ENCODE measurements around the gene CLPSL1. TPM values are rescaled to one million over a fixed set of nuclear protein-coding genes. Genes with fewer than 3 reads are reported as not detected.

The CLPSL1 gene
- total and polyA plus RNA-seq, 2 of the 8 experiments (the other 6 are each of a cell fraction or from before 2014, with no cell fraction given) = not detected

DNA sequence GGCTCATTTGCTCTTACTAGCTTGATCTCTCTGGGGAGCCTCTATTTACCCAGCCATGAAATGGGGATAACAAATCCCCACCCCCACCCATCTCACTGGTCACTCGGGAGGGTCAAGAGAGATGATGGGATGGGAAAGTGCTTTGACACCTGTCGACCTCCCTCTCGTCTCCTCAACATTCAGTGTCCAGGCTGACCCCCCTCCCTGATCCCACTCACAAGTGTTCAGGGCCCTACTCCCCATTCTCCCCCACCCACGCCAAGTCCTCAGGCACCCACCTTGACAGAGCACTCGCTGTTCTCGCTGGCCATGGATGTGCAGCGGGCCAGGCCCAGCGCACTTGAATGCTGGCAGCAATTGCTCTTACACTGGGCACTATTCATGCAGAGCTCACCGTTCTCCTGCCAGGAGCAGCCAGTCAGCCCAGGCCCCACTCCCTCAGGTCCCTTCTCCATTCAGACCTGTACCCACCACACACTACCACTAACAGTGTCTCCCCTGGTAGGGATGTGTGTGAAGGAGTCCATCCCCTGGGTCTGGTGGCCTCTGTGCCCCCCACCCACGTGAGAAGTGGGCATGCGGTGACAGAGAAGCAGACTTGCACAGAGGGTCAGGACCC is 14.7 kb downstream of the CLPSL1 start:
- Histone ChIP-seq H3K23me2 (ENCODE audit: low read depth, low read length) (no peaks in the 10 kb centered on the region), H2BK120ac (replicated peaks; ENCODE audit: low read depth, low read length) (no peak overlapping the region), H3K9ac (replicated peaks in 1 of 4; ENCODE audit: extremely low read depth in 1 of 4, low read depth in 3 of 4, low read length in 3 of 4) (no peak overlapping the region), H3K23ac (ENCODE audit: insufficient read length) (no peak overlapping the region), H4K91ac (replicated peaks; ENCODE audit: insufficient read length, low read length) (no peak overlapping the region), H3K56ac (replicated peaks; ENCODE audit: insufficient read length, low read depth, low read length) (no peak overlapping the region), H3K4me1 (replicated peaks in 1 of 4; ENCODE audit: control insufficient read depth in 3 of 4, insufficient read depth in 4 of 4, low read length in 3 of 4) (peaks cover 0 to 7% (median 5%) of the 10 kb centered on the region in 4 experiments; a peak in 4 of 7 replicates), H3K4me3 (ENCODE audit: extremely low read depth in 1 of 4, insufficient read depth in 2 of 4, low read depth in 3 of 4, low read length in 4 of 4) (no peak overlapping the region), H2BK20ac (ENCODE audit: low read length) (no peak overlapping the region), H2AK5ac (ENCODE audit: low read depth, low read length) (no peak overlapping the region; the same call in 1 of the 2 replicates), H3K9me3 (ENCODE audit: insufficient read depth in 2 of 2, low read depth in 1 of 2, low read length in 1 of 2) (no peaks in the 10 kb centered on the region), H3K14ac (ENCODE audit: insufficient read length) (no peak overlapping the region), H3K79me1 (ENCODE audit: low read depth, low read length) (no peaks in the 10 kb centered on the region), H3K18ac (ENCODE audit: extremely low read depth, low read length) (no peak overlapping the region), H3K4ac (replicated peaks; ENCODE audit: insufficient read length, low read depth, low read length) (no peak overlapping the region), H3K36me3 (ENCODE audit: control insufficient read depth in 2 of 4, insufficient read depth in 4 of 4, low read length in 3 of 4) (no peaks in the 10 kb centered on the region), H2BK15ac (ENCODE audit: low read length) (no peak overlapping the region), H3K27me3 (replicated peaks in 1 of 4; ENCODE audit: control insufficient read depth in 3 of 4, extremely low read depth in 1 of 4, insufficient read depth in 3 of 4, low read length in 3 of 4) (no peaks in the 10 kb centered on the region), H2BK5ac (ENCODE audit: low read depth, low read length) (no peak overlapping the region), H2BK12ac (ENCODE audit: low read depth, low read length) (0 out of 2 replicates have a peak overlapping the region, but pooled peaks have one; percentile 32), H2AFZ (ENCODE audit: low read length) (no peak overlapping the region), H3K27ac (ENCODE audit: low read depth, low read length) (no peak overlapping the region), H4K8ac (ENCODE audit: extremely low read depth, insufficient read depth, low read length) (no peak overlapping the region; the same call in 1 of the 2 replicates), H4K20me1 (replicated peaks in 1 of 2; ENCODE audit: control insufficient read depth in 1 of 2, insufficient read depth in 2 of 2, low read length in 2 of 2) (no peaks in the 10 kb centered on the region), H3K79me2 (ENCODE audit: control insufficient read depth in 1 of 2, insufficient read depth in 2 of 2, low read length in 2 of 2) (no peaks in the 10 kb centered on the region), H3K4me2 (ENCODE audit: insufficient read depth in 1 of 2, low read depth in 2 of 2, low read length in 2 of 2) (no peak overlapping the region), H4K5ac (ENCODE audit: insufficient read length, low read depth, low read length) (peak overlapping the region; percentile 22)
- 95% methylated on average over 11 of the region's 11 CpGs; no CpG with 5 or more reads in 1 of the 2 experiments for WGBS, 2 experiments (ENCODE audit: extremely low coverage in 1 of 2, insufficient coverage in 1 of 2, insufficient read length in 1 of 2, insufficient replicate concordance in 2 of 2, low coverage in 1 of 2, low lambda C conversion rate in 2 of 2, missing lambda C conversion rate in 1 of 2)
- FAIRE-seq (no peak), DNase-seq (ENCODE audit: low read depth in 1 of 2, low spot score in 2 of 2) (no peak)
- TF ChIP-seq JUND (IDR thresholded peaks at IDR 0.05; ENCODE audit: low read length) = no peak
- no peak for TF ChIP-seq KDM1A (IDR thresholded peaks at IDR 0.05; ENCODE audit: borderline replicate concordance, low read length)
- ChIA-PET CTCF (ENCODE audit: partially characterized antibody) (interaction anchor here (1.0 to 4.9 kb wide), 3 partner anchors 9 to 454 kb away, joined by 3 to 27 read pairs (median 4); partner anchors contain the start of gene PPARD), POLR2A (ENCODE audit: partially characterized antibody) (interaction anchor here (0.6 to 0.7 kb wide), 2 partner anchors 309 to 625 kb away, joined by 3 to 4 read pairs; no protein-coding TSS in a partner anchor)
